GM21381 (cell line): Measurements from ENCODE around the gene KRT37.
"Not testable (repeated sequence)": the region's sequence is repeated elsewhere in the genome, so short reads cannot be mapped to it uniquely, and the experiment has no call there.

Experiments used
- ATAC-seq: cut with Tn5 transposase; IDR thresholded peaks from one replicate; pipeline ENCODE4 v1.9.1; 2021; ENCODE audit warnings: mild to moderate bottlenecking, moderate library complexity; ENCODE audit not compliant: unreplicated experiment

Gene KRT37

DNA sequence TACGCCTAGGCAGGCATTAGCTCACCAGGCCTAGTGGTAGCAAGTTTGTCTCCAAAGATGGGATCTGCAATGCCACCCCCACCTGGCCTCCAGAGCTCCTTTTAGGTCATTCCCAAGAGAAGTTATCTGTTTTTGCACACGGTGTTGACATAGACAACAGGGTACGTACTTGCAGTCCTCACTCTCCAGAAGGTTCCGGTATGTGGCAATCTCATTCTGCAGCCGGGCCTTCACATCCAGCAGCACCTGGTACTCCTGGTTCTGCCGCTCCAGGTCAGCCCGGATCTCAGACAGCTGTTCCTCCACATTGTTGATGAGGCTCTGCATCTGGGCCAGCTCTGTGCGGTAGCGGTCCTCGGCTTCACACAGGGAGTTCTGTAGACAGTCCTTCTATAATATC lies 17.2 kb downstream of the KRT37 start:
- ATAC-seq: no peak

DNA sequence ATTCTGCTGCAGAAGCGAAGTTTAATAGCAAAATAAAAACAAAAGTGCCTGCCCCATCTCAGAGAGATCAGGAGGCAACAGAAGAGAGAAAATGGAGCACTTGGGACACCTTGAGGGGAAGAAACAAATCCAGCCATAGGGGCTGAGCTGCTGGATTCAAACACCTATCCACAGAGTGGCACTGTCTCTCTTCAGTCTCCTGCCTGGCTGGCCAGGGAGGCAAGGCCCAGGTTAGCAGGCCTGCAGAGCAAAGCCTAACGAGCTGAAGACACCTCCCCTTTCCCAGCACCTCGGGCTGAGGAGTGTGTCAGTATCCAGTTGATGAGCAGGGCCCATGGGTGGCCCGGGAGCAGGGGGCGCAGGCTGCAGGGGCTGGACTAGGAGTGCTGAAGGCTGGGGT lies 18.2 kb downstream of the KRT37 start:
- ATAC-seq: no peak

DNA sequence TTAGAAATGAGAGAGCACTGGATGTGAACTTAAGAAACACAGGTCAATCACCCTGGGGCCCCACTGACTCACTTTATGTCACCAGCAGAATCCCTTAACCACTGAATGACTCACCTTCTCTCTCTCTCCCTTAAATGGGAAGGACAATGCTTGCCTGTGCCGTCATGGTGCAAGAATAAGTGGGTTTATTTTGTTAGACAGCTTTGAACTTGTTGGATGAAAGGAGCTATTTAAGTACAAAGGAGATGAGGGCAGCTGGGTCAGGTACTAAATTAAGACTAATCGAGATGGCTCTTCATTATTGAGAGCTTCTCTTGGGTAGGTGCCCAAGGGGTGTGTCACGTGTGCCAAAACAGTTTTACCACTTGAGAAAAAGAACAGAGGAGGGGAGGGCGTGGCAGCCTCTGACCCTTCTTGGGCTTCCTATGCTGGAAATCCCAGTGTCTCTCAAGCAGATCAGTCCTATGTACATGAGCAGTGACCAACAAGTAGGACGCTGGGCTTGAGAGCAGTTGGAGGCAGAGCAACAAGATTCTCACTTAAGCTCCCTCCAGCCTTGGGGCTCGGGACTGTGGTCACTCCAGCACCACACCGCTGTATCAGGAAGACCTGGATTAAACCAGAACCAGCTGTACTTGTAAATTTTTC lies 20.2 kb downstream of the KRT37 start:
- no peak for ATAC-seq

DNA sequence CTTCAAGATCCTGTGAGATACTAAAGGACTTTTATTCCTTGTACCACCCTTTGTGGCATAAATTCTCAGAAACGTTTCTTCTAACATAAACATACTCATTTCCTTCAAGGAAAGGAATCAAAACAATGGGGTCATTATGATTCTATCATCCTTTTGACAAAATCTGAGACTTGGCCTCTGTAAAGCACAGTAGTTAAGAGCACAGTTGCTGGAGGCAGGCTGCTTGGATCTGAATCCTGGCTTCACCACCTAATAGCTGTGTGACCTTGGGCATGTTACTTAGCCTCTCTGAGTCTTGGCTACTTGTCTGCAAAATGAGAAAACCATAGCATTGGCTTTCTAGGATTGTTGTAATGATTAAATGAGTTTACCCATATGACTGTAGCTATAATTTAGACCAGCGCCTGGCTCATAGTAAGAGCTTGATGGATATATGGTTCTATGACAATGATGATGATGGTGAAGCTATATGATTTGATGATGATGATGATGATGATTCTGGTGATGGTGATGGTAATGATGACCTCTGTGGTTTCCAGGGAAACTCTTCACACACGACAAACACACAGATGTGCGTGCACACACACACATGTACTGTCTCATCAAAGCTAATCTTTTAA lies 20.9 kb downstream of the KRT37 start:
- no peak for ATAC-seq

DNA sequence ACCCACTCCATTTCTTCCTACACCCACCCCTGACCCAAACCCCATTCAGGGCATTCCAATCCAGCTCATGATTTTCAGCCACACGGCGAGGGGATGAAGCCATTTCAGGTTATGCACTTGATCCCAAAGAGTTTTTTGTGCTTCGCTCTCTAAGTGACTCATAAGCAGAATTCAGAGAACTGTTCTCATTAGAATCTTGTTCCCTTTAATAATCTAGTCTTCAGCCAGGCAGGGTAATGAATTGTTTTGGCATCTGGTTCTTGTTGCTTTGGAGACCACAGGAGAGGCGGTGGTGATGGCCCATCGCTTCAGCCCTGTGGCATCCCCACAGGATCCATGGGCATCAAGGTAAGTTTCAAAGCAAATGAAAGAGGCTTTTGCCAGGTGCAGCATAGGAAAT lies 22.2 kb downstream of the KRT37 start:
- ATAC-seq: no peak

DNA sequence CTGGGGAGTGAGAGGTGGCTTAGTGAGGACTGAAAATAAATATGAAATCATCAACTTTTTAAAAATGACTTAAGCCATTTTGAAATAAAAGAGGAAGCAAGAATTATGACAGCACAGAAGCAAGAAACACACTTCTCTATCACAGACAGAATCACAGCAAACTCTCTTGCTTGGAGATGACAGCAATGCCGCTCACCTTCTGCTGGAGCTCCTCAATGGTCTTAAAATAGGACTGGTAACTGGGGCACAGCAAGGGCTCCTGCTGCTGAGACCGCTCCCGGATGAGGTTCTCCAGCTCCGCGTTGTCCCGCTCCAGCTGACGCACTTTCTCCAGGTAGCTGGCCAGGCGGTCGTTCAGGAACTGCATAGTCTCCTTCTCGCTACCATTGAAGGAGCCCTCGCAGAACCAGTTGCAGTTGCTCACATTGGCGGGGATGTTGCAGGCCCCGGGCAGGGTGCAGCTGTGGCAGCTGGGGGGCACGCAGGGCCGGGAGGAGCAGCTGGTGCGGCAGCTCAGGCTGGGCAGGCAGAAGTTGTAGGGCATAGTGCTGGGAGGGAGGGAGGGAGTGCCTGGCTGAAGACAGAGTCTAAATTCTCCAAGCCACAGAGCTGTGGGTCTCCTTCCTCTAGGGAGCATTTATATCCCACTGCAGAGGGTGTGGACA lies 27.3 kb downstream of the KRT37 start, which contains the start of gene KRT31:
Gene KRT31 (minus strand): TSS at position 613 of the 665 bp plus-strand sequence. CDS start 69 bp downstream, at position 544.
- ATAC-seq: no peak

DNA sequence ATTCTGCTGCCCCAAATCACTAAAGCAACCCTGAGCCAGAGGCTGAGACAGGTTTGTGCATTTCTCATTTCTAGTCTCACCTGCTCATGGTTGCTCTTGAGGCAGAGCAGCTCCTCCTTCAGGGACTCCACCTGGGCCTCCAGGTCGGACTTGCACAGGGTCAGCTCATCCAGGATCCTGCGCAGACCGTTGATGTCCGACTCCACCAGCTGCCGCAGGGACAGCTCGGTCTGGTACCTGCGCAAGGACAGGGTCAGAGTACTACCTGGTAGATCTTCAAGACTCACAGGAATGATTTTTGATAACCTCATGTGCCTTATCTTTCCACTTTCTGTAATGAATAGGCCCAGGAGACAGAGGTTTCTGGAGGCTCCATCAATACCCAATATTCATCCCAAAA lies 28.0 kb downstream of the KRT37 start:
- ATAC-seq: no peak

DNA sequence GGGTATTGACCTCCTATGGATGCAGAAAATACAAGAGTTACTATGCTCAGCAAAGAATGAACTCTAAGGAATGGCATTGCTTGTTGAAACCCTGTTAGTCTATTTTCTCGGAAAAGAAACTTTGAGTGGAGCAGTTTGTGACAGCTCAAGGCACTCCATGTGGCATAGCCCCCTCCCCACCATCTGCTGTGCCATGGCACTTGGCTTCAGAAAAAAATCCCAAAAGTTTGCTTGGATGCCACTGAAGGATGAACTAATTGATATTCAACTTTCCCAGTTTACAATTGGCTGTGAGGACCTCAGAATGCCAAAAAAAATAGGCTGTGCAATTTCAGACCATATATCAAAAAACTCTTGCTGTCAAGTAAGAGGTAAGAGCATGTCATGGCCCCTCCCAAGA lies 28.8 kb downstream of the KRT37 start:
- no peak for ATAC-seq

DNA sequence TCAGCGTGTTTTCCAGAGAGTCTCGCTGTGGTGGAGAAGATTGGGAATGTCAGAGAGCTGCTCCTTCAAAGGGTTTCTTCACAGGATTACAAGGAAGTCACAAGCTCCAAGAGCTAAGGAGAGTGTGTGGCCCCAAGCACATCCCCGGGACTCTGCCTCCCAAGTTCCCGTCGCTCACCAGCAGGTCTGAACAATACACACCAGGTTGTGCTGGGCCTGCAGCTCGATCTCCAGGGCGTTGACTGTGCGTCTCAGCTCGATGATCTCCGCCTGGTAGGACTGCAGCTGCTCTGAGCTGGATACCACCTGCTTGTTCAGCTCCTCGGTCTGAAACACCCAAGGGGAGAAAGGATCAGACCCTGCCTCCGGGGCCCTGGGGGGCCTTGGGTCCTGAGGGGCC lies 29.3 kb downstream of the KRT37 start:
- not testable (repeated sequence) for ATAC-seq

DNA sequence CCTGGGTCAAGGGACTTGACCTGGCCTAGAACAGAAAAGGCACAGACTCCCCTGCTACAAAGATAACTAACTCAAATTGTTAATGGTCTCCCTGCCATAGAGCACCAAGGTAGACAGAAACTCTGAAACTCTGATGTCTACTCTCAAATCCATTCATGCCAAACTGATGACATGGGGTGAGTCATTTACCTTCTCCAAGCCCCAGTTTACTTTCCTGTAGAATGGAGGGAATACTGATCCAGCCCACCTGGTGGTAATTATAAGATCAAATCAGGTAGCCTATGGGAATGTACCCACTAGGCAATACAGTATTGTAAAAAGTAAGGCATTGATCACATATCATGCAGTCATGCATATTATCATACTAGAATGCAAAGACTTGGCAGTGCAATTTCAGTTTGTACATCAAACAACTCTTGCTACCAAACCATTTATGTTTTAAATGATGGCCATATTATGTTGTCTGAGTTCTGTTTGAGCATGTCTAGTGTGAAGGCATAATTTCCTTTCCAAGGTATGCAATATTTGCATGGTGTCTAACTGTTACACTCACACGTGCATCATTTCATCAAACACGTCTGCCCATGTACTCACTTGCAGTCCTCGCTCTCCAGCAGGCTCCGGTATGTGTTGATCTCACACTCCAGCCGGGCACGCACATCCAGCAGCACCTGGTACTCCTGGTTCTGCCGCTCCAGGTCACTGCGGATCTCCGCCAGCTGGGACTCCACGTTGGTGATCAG lies 30.0 kb downstream of the KRT37 start:
- no peak for ATAC-seq

DNA sequence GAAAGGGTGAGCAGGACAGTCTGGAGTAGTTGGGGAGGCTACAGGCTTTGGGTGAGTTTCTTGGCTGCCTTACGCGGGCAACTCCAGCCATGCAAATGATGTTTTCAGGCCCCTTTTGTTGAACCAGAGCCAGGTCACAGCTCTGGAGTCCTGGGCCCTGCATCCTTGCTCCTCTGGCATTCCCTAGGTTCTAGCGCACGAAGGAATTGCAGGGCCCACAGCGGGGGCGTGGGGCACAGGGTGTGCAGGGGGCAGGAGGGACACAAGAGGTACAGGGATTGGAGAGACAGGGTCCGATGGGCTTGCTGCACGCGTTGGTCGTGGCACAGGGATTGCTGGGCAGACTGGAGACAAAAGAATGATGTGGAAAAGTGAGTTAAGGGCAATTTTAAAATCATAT lies 30.6 kb downstream of the KRT37 start:
- ATAC-seq: no peak

DNA sequence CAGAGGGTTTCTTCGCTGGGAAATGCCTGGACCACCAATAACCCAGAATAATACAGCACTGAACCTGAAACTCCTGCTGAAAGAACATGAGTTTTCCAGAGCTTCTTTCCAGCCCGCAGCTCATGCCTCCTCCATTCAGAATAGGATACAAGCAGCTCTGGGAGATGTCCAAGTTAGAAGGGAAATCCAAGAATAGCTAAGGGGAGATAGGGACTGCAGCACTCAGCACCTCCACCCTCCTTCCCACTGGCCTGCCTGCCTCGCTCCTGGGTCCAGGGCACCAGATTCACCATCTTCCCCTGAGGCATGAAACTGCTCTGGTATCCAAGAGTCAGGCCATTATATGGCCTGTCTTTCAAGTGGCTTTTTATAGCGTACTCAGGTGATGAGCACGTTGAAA lies 31.1 kb downstream of the KRT37 start:
- ATAC-seq: no peak

DNA sequence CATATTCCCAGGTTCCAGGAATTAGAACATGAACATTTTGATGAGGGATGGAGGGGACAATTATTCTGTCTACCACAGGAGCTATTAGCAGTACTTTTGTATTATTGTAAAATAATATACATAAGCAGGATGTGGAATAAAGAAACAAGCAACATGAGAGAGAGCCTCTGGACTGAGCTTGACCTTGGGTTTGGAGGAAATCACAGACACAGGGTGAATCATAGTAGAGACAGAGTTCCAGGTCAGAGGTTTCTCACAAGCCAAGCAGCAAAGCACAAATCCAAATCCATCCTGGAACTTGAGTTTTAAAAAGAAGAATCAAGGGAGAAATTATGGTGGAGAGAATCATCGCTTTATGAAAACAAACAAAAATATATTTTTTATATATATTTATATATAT lies 32.1 kb downstream of the KRT37 start:
- ATAC-seq: no peak

DNA sequence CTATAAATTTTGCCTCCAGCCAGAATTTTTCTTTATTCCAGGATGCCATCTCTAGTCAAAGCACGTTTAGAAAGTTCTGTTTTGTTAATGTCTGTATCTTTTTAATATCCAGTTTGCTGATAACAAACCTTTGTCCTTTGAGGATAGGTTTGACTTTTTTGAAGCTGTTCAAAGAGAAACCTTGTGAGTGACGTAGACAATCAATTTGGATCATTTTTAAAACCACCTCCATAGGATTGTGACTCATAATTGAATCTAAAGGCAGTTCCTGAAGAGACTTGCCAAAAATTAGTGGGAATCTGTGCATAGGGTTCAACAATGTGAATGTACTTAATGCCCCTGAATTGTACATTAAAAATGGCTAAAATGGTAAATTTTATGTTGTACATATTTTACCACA lies 32.9 kb downstream of the KRT37 start:
- ATAC-seq: no peak

DNA sequence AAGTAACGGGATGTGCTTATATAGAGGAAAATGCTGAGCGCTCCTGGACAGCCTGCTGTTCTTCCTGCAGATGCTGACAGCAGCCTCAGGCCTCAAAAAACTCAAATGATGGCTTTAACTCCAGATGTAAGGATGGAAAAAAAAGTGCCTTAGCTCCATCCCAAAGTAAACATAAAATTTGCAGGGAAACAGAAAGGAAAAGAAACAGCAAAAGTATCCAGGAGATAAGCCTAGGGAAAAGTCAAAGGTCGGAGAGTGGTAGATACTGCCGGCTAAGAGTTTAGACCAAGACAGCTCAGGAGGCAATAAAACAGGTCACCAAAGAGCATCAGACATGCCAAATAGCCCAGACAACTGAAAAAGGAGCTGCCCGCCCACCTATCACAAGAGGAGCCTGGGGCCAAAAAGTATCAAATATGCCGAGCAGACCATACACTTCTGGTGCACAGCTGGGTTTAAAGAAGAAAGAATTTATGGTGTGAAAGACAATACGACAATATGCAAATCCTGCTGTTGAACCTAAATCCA lies 33.9 kb downstream of the KRT37 start:
- ATAC-seq: no peak

DNA sequence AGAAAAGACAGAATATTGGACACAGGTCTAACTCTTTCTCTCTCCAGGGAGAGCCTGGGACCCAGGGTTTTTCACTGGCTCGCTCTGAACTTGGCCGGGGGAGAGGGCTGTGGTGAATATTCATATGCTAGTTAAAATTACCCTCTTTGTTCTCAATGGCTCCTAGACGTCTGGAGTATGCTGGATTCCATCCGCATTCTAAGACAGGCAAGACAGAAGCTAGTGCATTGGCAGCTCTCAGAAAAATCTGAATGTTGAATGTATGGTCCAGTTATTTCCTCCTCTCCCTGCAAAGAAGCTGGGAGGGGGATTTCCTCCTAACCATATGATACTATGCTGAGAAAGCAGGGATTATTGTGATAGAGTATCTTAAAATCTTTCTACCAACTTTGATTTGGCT lies 36.7 kb downstream of the KRT37 start:
- no peak for ATAC-seq

DNA sequence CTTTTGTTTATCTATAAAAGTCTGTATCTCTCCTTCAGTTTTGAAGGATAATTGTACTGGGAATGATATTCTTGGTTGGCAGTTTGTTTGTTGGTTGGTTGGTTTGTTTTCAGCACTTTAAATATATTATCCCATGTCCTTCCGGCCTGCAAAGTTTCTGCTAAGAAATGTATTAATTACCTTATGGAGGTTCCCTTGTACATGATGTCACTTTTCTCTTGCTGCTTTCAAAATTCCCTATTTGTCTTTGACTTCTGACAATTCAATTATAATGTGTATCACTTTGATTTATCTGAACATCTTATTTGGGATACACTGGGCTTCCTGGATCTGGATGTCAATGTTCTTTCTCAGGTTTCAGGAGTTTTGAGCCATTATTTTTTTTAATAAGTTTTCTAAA lies 38.2 kb downstream of the KRT37 start:
- no peak for ATAC-seq

DNA sequence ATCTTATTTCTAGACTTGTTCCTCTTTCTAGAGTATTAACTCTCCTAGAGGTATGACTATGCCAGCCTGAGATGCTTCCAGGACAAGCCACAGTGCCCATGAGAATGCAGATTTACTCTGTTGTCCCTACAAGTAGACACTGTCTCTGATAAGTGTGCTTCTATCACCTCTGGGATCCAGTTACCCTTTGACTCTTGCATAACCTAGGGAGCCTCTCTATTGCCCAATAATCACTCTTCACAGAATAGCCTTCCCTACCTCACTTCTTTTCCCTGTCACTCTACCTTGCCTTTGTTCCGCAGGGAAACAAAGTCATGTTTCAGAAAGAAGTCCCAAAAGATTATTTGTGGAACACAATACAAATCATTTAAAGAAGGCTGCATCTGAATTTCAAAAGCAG lies 40.7 kb downstream of the KRT37 start:
- ATAC-seq: no peak

DNA sequence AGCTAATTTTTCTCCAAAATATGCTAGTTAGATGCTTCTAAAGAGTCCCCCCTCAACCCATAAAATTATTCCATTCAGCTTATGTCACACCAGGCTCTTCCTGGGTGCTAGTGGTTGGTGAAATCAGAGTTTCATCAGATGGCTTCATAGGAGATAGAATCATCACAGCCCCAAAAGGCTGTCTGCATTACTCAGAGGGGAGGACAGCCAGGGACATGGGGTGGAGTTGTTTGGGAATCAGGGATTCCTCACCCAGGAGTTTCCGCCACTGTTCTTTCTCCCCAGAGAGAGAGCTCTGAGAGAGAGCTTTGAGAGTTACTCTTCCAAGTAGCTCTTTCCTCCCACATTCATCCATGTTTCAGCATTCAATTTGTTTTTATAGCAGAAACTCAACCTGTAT lies 42.0 kb downstream of the KRT37 start:
- ATAC-seq: no peak

DNA sequence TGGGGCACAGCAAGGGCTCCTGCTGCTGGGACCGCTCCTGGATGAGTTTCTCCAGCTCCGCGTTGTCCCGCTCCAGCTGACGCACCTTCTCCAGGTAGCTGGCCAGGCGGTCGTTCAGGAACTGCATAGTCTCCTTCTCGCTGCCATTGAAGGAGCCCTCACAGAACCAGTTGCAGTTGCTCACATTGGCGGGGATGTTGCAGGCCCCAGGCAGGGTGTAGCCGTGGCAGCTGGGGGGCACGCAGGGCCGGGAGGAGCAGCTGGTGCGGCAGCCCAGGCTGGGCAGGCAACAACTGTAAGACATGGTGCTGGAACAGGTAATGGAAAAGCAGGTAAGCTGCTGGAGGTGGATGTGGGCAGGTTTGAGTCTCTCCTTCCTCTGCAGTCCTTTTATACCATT lies 42.4 kb downstream of the KRT37 start, which contains the start of gene KRT34:
Gene KRT34 (minus strand): TSS at position 364 of the 400 bp plus-strand sequence. CDS start 60 bp downstream, at position 304.
- not testable (repeated sequence) for ATAC-seq

DNA sequence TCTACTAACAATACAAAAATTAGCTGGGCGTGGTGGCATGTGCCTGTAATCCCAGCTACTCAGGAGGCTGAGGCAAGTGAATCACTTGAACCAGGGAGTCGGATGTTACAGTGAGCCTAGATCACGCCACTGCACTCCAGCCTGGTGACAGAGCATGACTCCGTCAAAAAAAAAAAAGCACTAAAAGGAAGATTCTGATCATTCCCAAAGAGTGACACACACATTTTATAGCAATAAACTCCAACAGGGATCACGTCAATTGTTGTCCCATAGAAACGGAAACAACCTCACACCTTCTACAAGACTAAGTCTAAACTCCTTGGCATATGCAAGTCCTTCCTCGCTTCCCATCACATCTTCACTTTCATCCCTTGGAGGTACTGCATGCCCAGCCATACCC lies 44.3 kb downstream of the KRT37 start:
- not testable (repeated sequence) for ATAC-seq
